ENCODE results near the gene DISP2.

DISP2 gene

GRCh38 chr15:40345867-40346578, 12.0 kb upstream of the DISP2 start:
- no peaks in the 10 kb centered on the region for H3K27me3 ChIP-seq (ENCODE audit: control insufficient read depth in 1 of 2, insufficient read depth in 2 of 2, low read length in 2 of 2)
- H3K9ac ChIP-seq (ENCODE audit: low read length): no peak overlapping the region
- H3K4me1 ChIP-seq (ENCODE audit: insufficient read depth, low read length): peaks cover 27% of the 10 kb centered on the region
- no peaks in the 10 kb centered on the region for H3K9me3 ChIP-seq (ENCODE audit: low read length)
- no peaks in the 10 kb centered on the region for H3K36me3 ChIP-seq (ENCODE audit: insufficient read depth, low read length)
- no peak overlapping the region for H3K27ac ChIP-seq (ENCODE audit: low read depth, low read length)
- H3K4me3 ChIP-seq (ENCODE audit: low read depth in 1 of 2, low read length in 2 of 2): no peak overlapping the region

- no peaks in the 10 kb centered on the region for H3K9me3 ChIP-seq (ENCODE audit: low read length)
- H3K4me3 ChIP-seq (ENCODE audit: low read depth in 1 of 2, low read length in 2 of 2): no peak overlapping the region
- peaks cover 20% of the 10 kb centered on the region for H3K4me1 ChIP-seq (ENCODE audit: insufficient read depth, low read length)
- H3K27ac ChIP-seq (ENCODE audit: low read depth, low read length): no peak overlapping the region
- no peaks in the 10 kb centered on the region for H3K36me3 ChIP-seq (ENCODE audit: insufficient read depth, low read length)
- H3K9ac ChIP-seq (ENCODE audit: low read length): no peak overlapping the region
- H3K27me3 ChIP-seq (ENCODE audit: control insufficient read depth in 1 of 2, insufficient read depth in 2 of 2, low read length in 2 of 2): no peaks in the 10 kb centered on the region
Measured at GRCh38 chr15:40346579-40347558, 11.2 kb upstream of the DISP2 start.

- no peaks in the 10 kb centered on the region for H3K9me3 ChIP-seq (ENCODE audit: low read length)
- H3K36me3 ChIP-seq (ENCODE audit: insufficient read depth, low read length): no peaks in the 10 kb centered on the region
- H3K27ac ChIP-seq (ENCODE audit: low read depth, low read length): no peak overlapping the region
- H3K27me3 ChIP-seq (ENCODE audit: control insufficient read depth in 1 of 2, insufficient read depth in 2 of 2, low read length in 2 of 2): no peaks in the 10 kb centered on the region
- H3K4me3 ChIP-seq (ENCODE audit: low read depth in 1 of 2, low read length in 2 of 2): no peak overlapping the region
- H3K4me1 ChIP-seq (ENCODE audit: insufficient read depth, low read length): peaks cover 17% of the 10 kb centered on the region
- no peak overlapping the region for H3K9ac ChIP-seq (ENCODE audit: low read length)
Measured at GRCh38 chr15:40347559-40348473, 10.2 kb upstream of the DISP2 start.

- H3K36me3 ChIP-seq (ENCODE audit: insufficient read depth, low read length): no peaks in the 10 kb centered on the region
- no peaks in the 10 kb centered on the region for H3K27me3 ChIP-seq (ENCODE audit: control insufficient read depth in 1 of 2, insufficient read depth in 2 of 2, low read length in 2 of 2)
- H3K9me3 ChIP-seq (ENCODE audit: low read length): no peaks in the 10 kb centered on the region
- H3K27ac ChIP-seq (ENCODE audit: low read depth, low read length): no peak overlapping the region
- no peak overlapping the region for H3K4me3 ChIP-seq (ENCODE audit: low read depth in 1 of 2, low read length in 2 of 2)
- H3K4me1 ChIP-seq (ENCODE audit: insufficient read depth, low read length): peaks cover 10% of the 10 kb centered on the region
- no peak overlapping the region for H3K9ac ChIP-seq (ENCODE audit: low read length)
Measured at GRCh38 chr15:40348474-40348870, 9.5 kb upstream of the DISP2 start.

- Histone ChIP-seq H3K27ac (ENCODE audit: low read depth, low read length) (no peak overlapping the region), H3K9me3 (ENCODE audit: low read length) (no peaks in the 10 kb centered on the region), H3K4me1 (ENCODE audit: insufficient read depth, low read length) (peaks cover 3% of the 10 kb centered on the region), H3K27me3 (ENCODE audit: control insufficient read depth in 1 of 2, insufficient read depth in 2 of 2, low read length in 2 of 2) (no peaks in the 10 kb centered on the region), H3K9ac (ENCODE audit: low read length) (no peak overlapping the region), H3K4me3 (ENCODE audit: low read depth in 1 of 2, low read length in 2 of 2) (no peak overlapping the region), H3K36me3 (ENCODE audit: insufficient read depth, low read length) (no peaks in the 10 kb centered on the region)
Measured at GRCh38 chr15:40349163-40349562, 8.9 kb upstream of the DISP2 start.

- H3K27me3 ChIP-seq (ENCODE audit: control insufficient read depth in 1 of 2, insufficient read depth in 2 of 2, low read length in 2 of 2): no peaks in the 10 kb centered on the region
- H3K4me3 ChIP-seq (ENCODE audit: low read depth in 1 of 2, low read length in 2 of 2): no peak overlapping the region
- no peaks in the 10 kb centered on the region for H3K36me3 ChIP-seq (ENCODE audit: insufficient read depth, low read length)
- no peak overlapping the region for H3K27ac ChIP-seq (ENCODE audit: low read depth, low read length)
- no peak overlapping the region for H3K9ac ChIP-seq (ENCODE audit: low read length)
- H3K4me1 ChIP-seq (ENCODE audit: insufficient read depth, low read length): no peaks in the 10 kb centered on the region
- no peaks in the 10 kb centered on the region for H3K9me3 ChIP-seq (ENCODE audit: low read length)
Measured at GRCh38 chr15:40352281-40352901, 5.6 kb upstream of the DISP2 start.

GRCh38 chr15:40353697-40354096, 4.3 kb upstream of the DISP2 start:
- Histone ChIP-seq H3K27ac (ENCODE audit: low read depth, low read length) (no peak overlapping the region), H3K4me3 (ENCODE audit: low read depth in 1 of 2, low read length in 2 of 2) (no peak overlapping the region), H3K9ac (ENCODE audit: low read length) (no peak overlapping the region), H3K4me1 (ENCODE audit: insufficient read depth, low read length) (no peaks in the 10 kb centered on the region), H3K9me3 (ENCODE audit: low read length) (no peaks in the 10 kb centered on the region), H3K27me3 (ENCODE audit: control insufficient read depth in 1 of 2, insufficient read depth in 2 of 2, low read length in 2 of 2) (peaks cover 0 to 4% of the 10 kb centered on the region in 2 donors), H3K36me3 (ENCODE audit: insufficient read depth, low read length) (no peaks in the 10 kb centered on the region)

GRCh38 chr15:40354408-40355171, 3.4 kb upstream of the DISP2 start:
- Histone ChIP-seq H3K4me1 (ENCODE audit: insufficient read depth, low read length) (no peaks in the 10 kb centered on the region), H3K9ac (ENCODE audit: low read length) (no peak overlapping the region), H3K9me3 (ENCODE audit: low read length) (no peaks in the 10 kb centered on the region), H3K36me3 (ENCODE audit: insufficient read depth, low read length) (no peaks in the 10 kb centered on the region), H3K27ac (ENCODE audit: low read depth, low read length) (no peak overlapping the region), H3K4me3 (ENCODE audit: low read depth in 1 of 2, low read length in 2 of 2) (no peak overlapping the region), H3K27me3 (ENCODE audit: control insufficient read depth in 1 of 2, insufficient read depth in 2 of 2, low read length in 2 of 2) (peaks cover 0 to 7% of the 10 kb centered on the region in 2 donors)

- Histone ChIP-seq H3K4me3 (ENCODE audit: low read depth in 1 of 2, low read length in 2 of 2) (no peak overlapping the region), H3K9me3 (ENCODE audit: low read length) (no peaks in the 10 kb centered on the region), H3K9ac (ENCODE audit: low read length) (no peak overlapping the region), H3K4me1 (ENCODE audit: insufficient read depth, low read length) (no peaks in the 10 kb centered on the region), H3K27me3 (ENCODE audit: control insufficient read depth in 1 of 2, insufficient read depth in 2 of 2, low read length in 2 of 2) (peaks cover 0 to 7% of the 10 kb centered on the region in 2 donors), H3K27ac (ENCODE audit: low read depth, low read length) (no peak overlapping the region), H3K36me3 (ENCODE audit: insufficient read depth, low read length) (no peaks in the 10 kb centered on the region)
Measured at GRCh38 chr15:40355976-40356585, 1.9 kb upstream of the DISP2 start.

GRCh38 chr15:40357246-40357645, 773 bp upstream of the DISP2 start:
- Histone ChIP-seq H3K9me3 (ENCODE audit: low read length) (no peaks in the 10 kb centered on the region), H3K27me3 (ENCODE audit: control insufficient read depth in 1 of 2, insufficient read depth in 2 of 2, low read length in 2 of 2) (peaks cover 0 to 7% of the 10 kb centered on the region in 2 donors), H3K36me3 (ENCODE audit: insufficient read depth, low read length) (no peaks in the 10 kb centered on the region), H3K9ac (ENCODE audit: low read length) (no peak overlapping the region), H3K4me3 (ENCODE audit: low read depth in 1 of 2, low read length in 2 of 2) (no peak overlapping the region), H3K4me1 (ENCODE audit: insufficient read depth, low read length) (no peaks in the 10 kb centered on the region), H3K27ac (ENCODE audit: low read depth, low read length) (no peak overlapping the region)
